Measurements from ENCODE around the gene TMEM259. TPM values are rescaled to one million over a fixed set of nuclear protein-coding genes. Genes with fewer than 3 reads are reported as not detected.
A peak's percentile ranks its signal among the peaks of the same experiment; 100 is the strongest.

TMEM259 gene
- total and polyA plus RNA-seq, 2 of the 13 experiments (the other 11 are each of a cell fraction or from before 2014, with no cell fraction given): 64.7 to 164 TPM

GRCh38 chr19:1064661-1065605, 44.0 kb upstream of the TMEM259 start (continued):
- peak; percentile 37; the same call in 1 of the 2 replicates for TF ChIP-seq ARID5B (CRISPR knock-in tag; IDR thresholded peaks at IDR 0.05)
- no peak for TF ChIP-seq ZNF841 (CRISPR knock-in tag; IDR thresholded peaks at IDR 0.05; ENCODE audit: borderline replicate concordance)
- 0 out of 2 replicates have a peak, but pooled peaks have one; percentile 29 for TF ChIP-seq PHF8 (CRISPR knock-in tag; IDR thresholded peaks at IDR 0.05)
- TF ChIP-seq RXRA (CRISPR knock-in tag; IDR thresholded peaks at IDR 0.05): peak; percentile 23
- 0 out of 2 replicates have a peak, but pooled peaks have one; percentile 7 for TF ChIP-seq ZNF484 (CRISPR knock-in tag; IDR thresholded peaks at IDR 0.05; ENCODE audit: borderline replicate concordance, low read depth)
- TF ChIP-seq ZFX (CRISPR knock-in tag; IDR thresholded peaks at IDR 0.05; ENCODE audit: low read depth): peak; percentile 58
- TF ChIP-seq ZNF776 (CRISPR knock-in tag; IDR thresholded peaks at IDR 0.05): peak; percentile 37
- TF ChIP-seq ZFP37 (CRISPR knock-in tag; IDR thresholded peaks at IDR 0.05; ENCODE audit: borderline replicate concordance): peak; percentile 62; the same call in 1 of the 2 replicates
- TF ChIP-seq ZNF569 (CRISPR knock-in tag; IDR thresholded peaks at IDR 0.05; ENCODE audit: borderline replicate concordance): no peak
- TF ChIP-seq SALL2 (CRISPR knock-in tag; IDR thresholded peaks at IDR 0.05): no peak
- 0 out of 2 replicates have a peak, but pooled peaks have one; percentile 33 for TF ChIP-seq ISL2 (CRISPR knock-in tag; IDR thresholded peaks at IDR 0.05)
- 0 out of 2 replicates have a peak, but pooled peaks have one; percentile 38 for TF ChIP-seq ZSCAN9 (CRISPR knock-in tag; IDR thresholded peaks at IDR 0.05; ENCODE audit: borderline replicate concordance)
- peak; percentile 77; the same call in 1 of the 2 replicates for TF ChIP-seq ZNF773 (CRISPR knock-in tag; IDR thresholded peaks at IDR 0.05; ENCODE audit: borderline replicate concordance)
- TF ChIP-seq NFE2L2 (IDR thresholded peaks at IDR 0.05; ENCODE audit: low read length): no peak
- no peak for TF ChIP-seq MLLT10 (CRISPR knock-in tag; IDR thresholded peaks at IDR 0.05)
- peak; percentile 65; the same call in 1 of the 2 replicates for TF ChIP-seq UBTF (CRISPR knock-in tag; IDR thresholded peaks at IDR 0.05)
- TF ChIP-seq NONO (IDR thresholded peaks at IDR 0.05): no peak
- no peak for TF ChIP-seq NONO (CRISPR knock-in tag; conservative IDR thresholded peaks at IDR 0.05)
- no peak for TF ChIP-seq ZNF619 (CRISPR knock-in tag; IDR thresholded peaks at IDR 0.05)
- no peak for TF ChIP-seq BRCA1 (CRISPR knock-in tag; IDR thresholded peaks at IDR 0.05)
- TF ChIP-seq CBFB (CRISPR knock-in tag; IDR thresholded peaks at IDR 0.05): peak; percentile 68; the same call in 1 of the 2 replicates
- TF ChIP-seq ZNF543 (CRISPR knock-in tag; IDR thresholded peaks at IDR 0.05): no peak

Measured in HepG2 (cell line).